ENCODE measurements around the gene CCR1. TPM values are rescaled to one million over a fixed set of nuclear protein-coding genes. Genes with fewer than 3 reads are reported as not detected.

Gene CCR1
- total and polyA plus RNA-seq, 2 of the 13 experiments (the other 11 are each of a cell fraction or from before 2014, with no cell fraction given): not detected

- WGBS (ENCODE audit: low lambda C conversion rate): 23% methylated on average over 4 of the region's 4 CpGs
- in situ Hi-C loops (cut with HindIII; ENCODE audit: extremely low pct_ligation_motif_present, low pct_unique_long_range_greater_than_20kb): no loop called here
- POLR2A ChIA-PET: no interaction called here
- intact Hi-C loops (cut with micrococcal nuclease; ENCODE audit: unreplicated experiment): no loop called here
- H3K4me2 ChIP-seq (ENCODE audit: low read depth, low read length): no peak overlapping the region
- H3K79me2 ChIP-seq (ENCODE audit: insufficient read depth, low read length): no peaks in the 10 kb centered on the region
- H2AFZ ChIP-seq (ENCODE audit: low read length): no peak overlapping the region
- H3K9me3 ChIP-seq (ENCODE audit: low read length): no peaks in the 10 kb centered on the region
- DNase-seq (ENCODE audit: low spot score) (no peak), FAIRE-seq (no peak), ATAC-seq (no peak)
- no peak for TF ChIP-seq KDM5B (CRISPR knock-in tag; IDR thresholded peaks at IDR 0.05; ENCODE audit: borderline replicate concordance)
- TF ChIP-seq TCF12 (IDR thresholded peaks at IDR 0.05): no peak
- no peak for TF ChIP-seq TCF12 (CRISPR knock-in tag; IDR thresholded peaks at IDR 0.05)
- no peak for TF ChIP-seq PHF5A (CRISPR knock-in tag; IDR thresholded peaks at IDR 0.05; ENCODE audit: low read depth, unreplicated experiment)
- no peak for TF ChIP-seq GTF3A (CRISPR knock-in tag; conservative IDR thresholded peaks at IDR 0.05)
- TF ChIP-seq ZNF18 (CRISPR knock-in tag; IDR thresholded peaks at IDR 0.05; ENCODE audit: insufficient replicate concordance): no peak
- TF ChIP-seq KLF9 (CRISPR knock-in tag; IDR thresholded peaks at IDR 0.05; ENCODE audit: low read depth): no peak
- TF ChIP-seq MIXL1 (CRISPR knock-in tag; IDR thresholded peaks at IDR 0.05): no peak
- TF ChIP-seq HDAC1 (CRISPR knock-in tag; IDR thresholded peaks at IDR 0.05): no peak
- no peak for TF ChIP-seq AHDC1 (CRISPR knock-in tag; IDR thresholded peaks at IDR 0.05; ENCODE audit: borderline replicate concordance)
- no peak for TF ChIP-seq SOX13 (IDR thresholded peaks at IDR 0.05)
- no peak for TF ChIP-seq SOX13 (CRISPR knock-in tag; conservative IDR thresholded peaks at IDR 0.05 in 1 of 2, IDR thresholded peaks at IDR 0.05 in 1 of 2)
- TF ChIP-seq RORA (CRISPR knock-in tag; IDR thresholded peaks at IDR 0.05): no peak
- CTCF ChIA-PET (ENCODE audit: low intra/inter-chr PET ratio, low total read pairs): no interaction called here
- no peaks in the 10 kb centered on the region for H4K20me1 ChIP-seq (ENCODE audit: insufficient read depth, low read length)
- no peak overlapping the region for H3K27ac ChIP-seq (ENCODE audit: extremely low read length, insufficient read depth, low read length)
- H3K36me3 ChIP-seq (replicated peaks in 1 of 2; ENCODE audit: control insufficient read depth in 1 of 2, insufficient read depth in 2 of 2, low read length in 2 of 2): no peaks in the 10 kb centered on the region
- 0 out of 5 replicates have a peak, but pooled peaks cover 0 to 3% of the 10 kb centered on the region in 2 experiments for H3K27me3 ChIP-seq (ENCODE audit: control insufficient read depth in 1 of 2, insufficient read depth in 2 of 2, low read length in 2 of 2)
- H3K4me1 ChIP-seq (ENCODE audit: insufficient read depth, low read length): no peaks in the 10 kb centered on the region
- no TSS peak for BruUV-seq (replicated peaks)
- no peak overlapping the region for H3K9ac ChIP-seq (ENCODE audit: insufficient read depth, low read depth, low read length)
- no peak overlapping the region for H3K4me3 ChIP-seq (replicated peaks in 1 of 3; ENCODE audit: insufficient read depth in 1 of 3, low read depth in 2 of 3, low read length in 3 of 3)
These were observed 5.6 kb downstream of the CCR1 start for GRCh38 chr3:46202535-46202934.
